Measurements from ENCODE around the gene ABRAXAS1. TPM values are rescaled to one million over a fixed set of nuclear protein-coding genes. Genes with fewer than 3 reads are reported as not detected.
A peak's percentile ranks its signal among the peaks of the same experiment; 100 is the strongest.
"Not testable (repeated sequence)": the region's sequence is repeated elsewhere in the genome, so short reads cannot be mapped to it uniquely, and the experiment has no call there.

The ABRAXAS1 gene
- total RNA-seq, 6 experiments from 2014 or later = 1.6 to 3.3 (median 2.6) TPM

DNA sequence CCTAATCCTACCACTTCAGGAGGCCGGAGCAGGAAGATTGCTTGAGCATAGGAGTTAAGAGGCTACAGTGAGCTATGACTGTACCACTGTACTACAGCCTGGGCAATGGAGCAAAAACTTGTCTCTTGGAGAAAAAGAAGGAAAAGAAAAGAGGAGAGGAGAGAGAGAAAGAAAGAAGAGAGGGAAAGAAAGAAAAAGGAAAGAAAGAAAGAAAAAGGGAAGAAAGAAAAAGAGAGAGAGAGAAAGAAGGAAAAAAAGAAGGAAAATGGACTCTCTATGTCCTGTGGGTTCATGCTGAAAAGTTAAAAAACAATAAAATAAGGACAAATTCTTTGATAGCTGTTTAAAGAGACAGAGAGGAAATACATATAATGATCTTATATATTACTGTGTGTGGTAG, 13.3 kb upstream of the ABRAXAS1 start:
- no peak overlapping the region for H3K27ac ChIP-seq
- WGBS (ENCODE audit: insufficient coverage, low coverage, low lambda C conversion rate, missing lambda C conversion rate) = 89% methylated on average over 1 of the region's 1 CpG
- ATAC-seq (no peak), DNase-seq (no peak)
- H3K4me3 ChIP-seq = no peak overlapping the region
- no peak for TF ChIP-seq POLR2A (IDR thresholded peaks at IDR 0.05)
- TF ChIP-seq, protein P1, sequence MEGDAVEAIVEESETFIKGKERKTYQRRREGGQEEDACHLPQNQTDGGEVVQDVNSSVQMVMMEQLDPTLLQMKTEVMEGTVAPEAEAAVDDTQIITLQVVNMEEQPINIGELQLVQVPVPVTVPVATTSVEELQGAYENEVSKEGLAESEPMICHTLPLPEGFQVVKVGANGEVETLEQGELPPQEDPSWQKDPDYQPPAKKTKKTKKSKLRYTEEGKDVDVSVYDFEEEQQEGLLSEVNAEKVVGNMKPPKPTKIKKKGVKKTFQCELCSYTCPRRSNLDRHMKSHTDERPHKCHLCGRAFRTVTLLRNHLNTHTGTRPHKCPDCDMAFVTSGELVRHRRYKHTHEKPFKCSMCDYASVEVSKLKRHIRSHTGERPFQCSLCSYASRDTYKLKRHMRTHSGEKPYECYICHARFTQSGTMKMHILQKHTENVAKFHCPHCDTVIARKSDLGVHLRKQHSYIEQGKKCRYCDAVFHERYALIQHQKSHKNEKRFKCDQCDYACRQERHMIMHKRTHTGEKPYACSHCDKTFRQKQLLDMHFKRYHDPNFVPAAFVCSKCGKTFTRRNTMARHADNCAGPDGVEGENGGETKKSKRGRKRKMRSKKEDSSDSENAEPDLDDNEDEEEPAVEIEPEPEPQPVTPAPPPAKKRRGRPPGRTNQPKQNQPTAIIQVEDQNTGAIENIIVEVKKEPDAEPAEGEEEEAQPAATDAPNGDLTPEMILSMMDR (IDR thresholded peaks at IDR 0.05) = no peak
- no peaks in the 10 kb centered on the region for H3K9me3 ChIP-seq
- H3K4me1 ChIP-seq = no peaks in the 10 kb centered on the region
- H3K36me3 ChIP-seq = no peaks in the 10 kb centered on the region
- intact Hi-C loops (cut with DNase I) = no loop called here
- no peaks in the 10 kb centered on the region for H3K27me3 ChIP-seq

DNA sequence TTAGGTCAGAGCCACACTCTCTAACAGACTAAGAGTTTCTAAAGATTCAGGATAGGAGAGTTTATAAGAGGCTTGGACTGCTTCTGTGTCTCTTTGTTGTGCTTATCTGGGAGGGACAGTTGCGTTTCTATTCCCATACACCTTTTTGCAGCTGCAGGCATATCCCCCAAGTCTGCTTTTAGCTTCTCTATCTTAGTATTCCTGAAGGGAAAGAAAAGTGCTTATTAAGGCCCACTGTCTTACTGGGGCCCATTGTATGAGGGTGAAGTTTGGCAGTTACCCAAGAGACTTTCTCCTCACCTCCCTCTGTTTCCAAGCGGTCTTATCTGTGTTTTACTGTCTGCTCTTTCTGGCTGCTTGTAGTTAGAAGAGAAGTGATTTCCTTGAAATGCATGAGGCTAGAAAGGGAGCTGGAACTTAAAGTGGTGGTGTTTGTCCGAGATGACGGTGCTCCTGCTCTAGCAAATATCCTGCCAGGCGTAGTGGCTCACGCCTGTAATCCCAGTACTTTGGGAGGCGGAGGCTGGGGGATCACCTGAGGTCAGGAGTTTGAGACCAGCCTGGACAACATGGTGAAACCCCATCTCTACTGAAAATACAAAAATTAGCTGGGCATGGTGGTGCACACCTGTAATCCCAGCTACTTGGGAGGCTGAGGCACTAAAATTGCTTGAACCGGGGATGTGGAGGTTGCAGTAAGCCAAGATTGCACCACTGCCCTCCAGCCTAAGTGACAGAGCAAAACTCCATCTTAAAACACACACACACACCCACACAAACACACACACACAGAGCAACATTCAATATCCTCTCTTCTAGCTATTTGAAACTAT, 11.4 kb upstream of the ABRAXAS1 start:
- H3K27ac ChIP-seq; H3K27me3 ChIP-seq; H3K9me3 ChIP-seq; H3K4me3 ChIP-seq; DNase-seq; H3K36me3 ChIP-seq; intact Hi-C loops (cut with DNase I); ATAC-seq; H3K4me1 ChIP-seq: not testable (repeated sequence)
- WGBS (ENCODE audit: insufficient coverage, low coverage, low lambda C conversion rate, missing lambda C conversion rate) = 72% methylated on average over 3 of the region's 8 CpGs

DNA sequence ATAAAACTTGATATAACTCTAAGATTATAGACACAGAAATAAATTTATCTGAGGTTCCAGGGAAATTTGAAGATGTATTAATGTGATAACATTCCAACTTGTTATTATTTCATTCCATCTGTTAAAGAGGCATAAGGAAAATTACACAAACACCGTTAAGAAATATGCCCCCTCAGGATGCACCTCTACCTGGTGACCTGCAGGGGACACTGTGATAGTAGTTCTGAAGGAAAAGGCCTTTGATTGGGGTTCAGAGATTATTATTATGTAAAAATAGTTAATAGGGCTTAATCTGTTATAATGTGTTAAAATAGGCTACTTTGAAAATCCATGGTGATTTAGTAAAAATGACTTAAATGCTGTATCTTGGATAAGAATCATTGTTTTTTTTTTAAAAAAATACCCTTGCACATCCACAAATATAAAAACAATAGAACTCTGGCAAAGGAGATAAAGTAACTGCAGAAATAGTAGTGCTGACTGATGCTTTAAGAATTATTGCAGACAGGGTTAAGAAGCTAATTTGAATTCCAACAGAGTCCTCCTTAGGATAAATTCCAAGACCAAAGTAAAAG, 6.1 kb upstream of the ABRAXAS1 start:
- TF ChIP-seq, protein P1 (IDR thresholded peaks at IDR 0.05) = peak; percentile 41 to 52 (median 49)
- no peak for TF ChIP-seq POLR2A (IDR thresholded peaks at IDR 0.05)
- H3K4me3 ChIP-seq = no peak overlapping the region
- H3K27me3 ChIP-seq = no peaks in the 10 kb centered on the region
- intact Hi-C loops (cut with DNase I) = no loop called here
- no peaks in the 10 kb centered on the region for H3K36me3 ChIP-seq
- WGBS (ENCODE audit: insufficient coverage, low coverage, low lambda C conversion rate, missing lambda C conversion rate) = 14% methylated on average over 1 of the region's 1 CpG
- H3K9me3 ChIP-seq = no peaks in the 10 kb centered on the region
- peaks cover 0 to 9% (median 0%) of the 10 kb centered on the region in 4 donors for H3K4me1 ChIP-seq
- ATAC-seq (peak in 1 of 4 donors; percentile 34), DNase-seq (no peak)
- H3K27ac ChIP-seq = no peak overlapping the region

DNA sequence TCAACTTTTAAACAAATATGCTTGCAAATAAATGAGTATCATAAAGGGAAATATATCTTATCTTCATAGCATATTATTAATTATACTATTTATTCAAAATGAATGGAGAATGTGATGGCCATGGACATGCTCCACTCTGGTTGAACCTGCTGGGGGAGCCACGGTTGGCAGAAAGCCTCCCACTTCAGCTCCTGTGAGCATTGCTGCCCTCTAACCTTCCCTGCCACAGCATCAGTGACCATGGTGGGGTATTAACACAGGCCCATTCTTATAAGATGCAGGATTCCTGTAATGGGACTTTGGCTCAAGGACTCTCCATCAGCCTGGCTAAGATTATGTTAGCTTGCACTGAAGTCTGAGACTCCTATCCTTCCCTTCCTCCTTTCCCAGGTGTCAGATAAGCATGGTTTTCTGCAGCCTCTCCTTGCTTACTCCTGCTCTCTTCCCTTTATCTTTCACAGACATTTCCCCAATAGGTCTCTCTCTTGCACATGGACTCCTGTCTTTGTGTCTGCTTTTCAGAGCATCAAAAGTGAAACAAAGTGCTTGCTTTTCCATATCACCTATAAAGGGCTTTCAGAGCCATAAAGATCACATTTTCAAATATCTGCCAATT, 4.9 kb upstream of the ABRAXAS1 start:
- Histone ChIP-seq H3K9me3 (no peaks in the 10 kb centered on the region), H3K27me3 (no peaks in the 10 kb centered on the region), H3K36me3 (no peaks in the 10 kb centered on the region), H3K4me1 (peaks cover 0 to 17% (median 2%) of the 10 kb centered on the region in 4 donors), H3K4me3 (no peak overlapping the region), H3K27ac (no peak overlapping the region)
- DNase-seq (no peak), ATAC-seq (no peak)
- TF ChIP-seq, protein P1 (IDR thresholded peaks at IDR 0.05) = no peak
- no peak for TF ChIP-seq POLR2A (IDR thresholded peaks at IDR 0.05)
- WGBS (ENCODE audit: insufficient coverage, low coverage, low lambda C conversion rate, missing lambda C conversion rate) = 0% methylated on average over 1 of the region's 1 CpG
- intact Hi-C loops (cut with DNase I) = no loop called here
